HG03378 (cell line): ENCODE measurements around the gene OR51Q1.
A peak's percentile ranks its signal among the peaks of the same experiment; 100 is the strongest.

Experiments
- ATAC-seq: cut with Tn5 transposase; IDR thresholded peaks from one replicate; pipeline ENCODE4 v1.9.1; 2021; ENCODE audit warnings: mild to moderate bottlenecking, moderate library complexity; ENCODE audit not compliant: unreplicated experiment

Gene OR51Q1, protein sequence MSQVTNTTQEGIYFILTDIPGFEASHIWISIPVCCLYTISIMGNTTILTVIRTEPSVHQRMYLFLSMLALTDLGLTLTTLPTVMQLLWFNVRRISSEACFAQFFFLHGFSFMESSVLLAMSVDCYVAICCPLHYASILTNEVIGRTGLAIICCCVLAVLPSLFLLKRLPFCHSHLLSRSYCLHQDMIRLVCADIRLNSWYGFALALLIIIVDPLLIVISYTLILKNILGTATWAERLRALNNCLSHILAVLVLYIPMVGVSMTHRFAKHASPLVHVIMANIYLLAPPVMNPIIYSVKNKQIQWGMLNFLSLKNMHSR

GRCh38 chr11:5421811-5422210 is at the start of gene OR51Q1:
Gene OR51Q1 (plus strand): TSS chr11:5422111. CDS start chr11:5422201, 90 bp downstream.
- no peak for ATAC-seq

- peak; percentile 95 for ATAC-seq
Measured at GRCh38 chr11:5380740-5381342, 41.1 kb upstream of the OR51Q1 start.

DNA sequence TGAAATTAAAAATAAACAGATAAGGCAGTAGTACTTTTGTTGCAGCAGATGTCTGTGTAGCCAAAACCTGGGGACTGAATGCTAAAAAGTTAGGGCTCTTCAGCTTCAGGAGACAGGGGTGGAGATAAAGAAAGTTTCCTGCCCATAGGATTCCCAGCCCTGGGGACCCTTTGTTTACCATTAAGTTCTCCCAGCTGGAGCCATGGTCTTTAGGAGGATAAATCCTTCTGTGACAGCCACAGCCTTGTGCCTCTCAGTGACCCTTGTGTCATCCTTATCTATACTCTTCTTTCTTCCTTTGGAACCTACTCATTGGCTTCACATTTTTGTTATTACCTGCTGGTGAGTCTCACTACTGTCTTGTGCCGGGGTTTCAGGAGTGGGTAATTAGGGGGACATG is 38.3 kb upstream of the OR51Q1 start, which contains the start of gene OR51M1:
TSS of gene OR51M1 (plus strand) at position 237 of the 400 bp plus-strand sequence. CDS start 5,587 bp downstream, outside the sequence.
- no peak for ATAC-seq

DNA sequence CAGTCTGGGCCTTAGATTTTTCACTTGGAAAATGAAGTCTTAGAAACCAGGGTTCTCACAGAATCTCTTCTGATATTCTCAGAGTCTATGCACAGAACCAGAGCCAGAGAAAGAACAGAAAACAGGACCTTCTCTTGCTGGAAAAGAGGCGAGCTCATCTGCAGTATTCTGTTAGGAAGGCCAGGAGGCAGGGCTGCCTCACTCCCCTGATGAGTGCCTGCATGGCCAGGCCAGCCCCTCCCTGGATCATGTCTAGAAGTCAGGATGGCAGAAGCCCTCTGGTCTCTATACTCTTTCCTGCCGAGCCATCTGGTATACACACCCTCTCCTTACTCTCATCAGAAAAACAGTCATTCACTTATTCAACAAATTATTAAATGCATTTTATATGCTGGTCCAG is 37.6 kb upstream of the OR51Q1 start:
- ATAC-seq = no peak

DNA sequence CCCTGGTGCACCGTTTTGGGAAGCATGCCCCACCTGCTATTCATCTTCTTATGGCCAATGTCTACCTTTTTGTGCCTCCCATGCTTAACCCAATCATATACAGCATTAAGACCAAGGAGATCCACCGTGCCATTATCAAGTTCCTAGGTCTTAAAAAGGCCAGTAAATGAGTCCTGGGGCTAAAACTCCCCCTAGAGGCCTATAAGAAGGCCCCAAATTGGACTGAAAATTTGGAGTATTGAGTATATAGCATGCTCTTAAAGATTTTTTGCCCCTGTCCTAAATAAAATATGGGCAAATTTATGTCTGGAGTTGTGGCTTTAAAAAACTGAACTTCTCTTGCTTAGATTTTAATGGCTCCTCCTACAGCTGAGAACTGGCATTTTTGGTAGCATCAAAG is 31.7 kb upstream of the OR51Q1 start:
- ATAC-seq = no peak

DNA sequence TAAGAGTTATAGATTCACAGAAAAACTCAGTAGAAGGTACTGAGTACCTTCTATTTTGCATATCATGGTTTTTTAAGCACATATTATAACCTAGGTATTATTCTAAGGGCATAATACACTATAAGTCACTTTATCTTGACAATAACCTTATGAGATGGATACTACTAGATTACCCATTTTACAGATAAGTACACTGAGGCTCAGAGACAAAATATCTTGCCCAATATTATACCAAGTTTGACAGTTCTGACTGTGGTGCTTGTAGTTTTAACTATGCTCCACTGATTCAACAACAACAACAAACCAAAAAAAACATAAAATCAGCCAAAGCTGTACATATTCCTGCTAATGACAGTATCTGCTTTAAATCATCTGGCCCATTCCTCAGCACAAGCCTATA is 27.8 kb upstream of the OR51Q1 start:
- no peak for ATAC-seq

GRCh38 chr11:5398936-5399335 is 23.0 kb upstream of the OR51Q1 start:
- no peak for ATAC-seq

DNA sequence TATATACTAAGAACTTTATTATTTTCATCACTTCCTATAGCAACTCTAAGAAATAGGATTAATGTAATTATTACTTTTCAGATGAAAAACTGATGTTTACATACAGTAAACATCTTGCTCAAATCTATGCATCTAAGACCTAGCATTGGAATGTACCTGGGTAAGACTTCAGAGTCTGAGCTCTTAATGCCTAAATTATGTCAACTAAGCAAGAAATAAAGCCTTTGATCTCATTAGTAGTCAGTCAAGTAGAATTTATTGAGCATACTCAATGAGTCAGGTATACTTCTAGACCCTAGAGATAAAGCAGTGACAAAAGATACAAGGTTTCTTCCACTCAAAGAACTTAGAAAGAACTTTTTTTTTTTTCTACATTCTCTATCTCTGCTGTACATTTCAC is 16.7 kb upstream of the OR51Q1 start:
- no peak for ATAC-seq

- no peak for ATAC-seq
Measured at GRCh38 chr11:5420993-5421392, 918 bp upstream of the OR51Q1 start.

- no peak for ATAC-seq
Measured at GRCh38 chr11:5423131-5423530, 1.2 kb downstream of the OR51Q1 start.

DNA sequence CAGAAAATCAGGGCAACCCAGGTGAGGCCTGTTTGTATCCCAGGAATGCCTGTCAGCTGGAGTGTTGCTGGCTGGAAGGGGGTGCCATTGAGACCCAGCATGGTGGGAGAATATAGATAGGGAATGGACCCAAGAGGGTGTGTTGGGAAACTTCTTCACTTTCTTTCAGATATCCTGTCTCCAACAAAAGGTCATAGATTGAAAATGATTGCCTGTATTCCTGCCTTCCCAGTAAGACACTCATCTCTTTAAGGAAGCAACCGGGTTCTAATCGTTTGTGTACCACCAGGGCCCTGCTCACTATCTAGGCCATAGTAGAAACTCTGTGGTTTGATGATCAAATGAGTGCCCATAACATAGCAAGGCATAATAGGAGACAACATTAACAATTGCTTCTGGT is 19.5 kb downstream of the OR51Q1 start, which contains the start of gene OR51I1:
TSS of gene OR51I1 (minus strand) at position 101 of the 400 bp plus-strand sequence. CDS start at position 101, 0 bp downstream.
- ATAC-seq = no peak

DNA sequence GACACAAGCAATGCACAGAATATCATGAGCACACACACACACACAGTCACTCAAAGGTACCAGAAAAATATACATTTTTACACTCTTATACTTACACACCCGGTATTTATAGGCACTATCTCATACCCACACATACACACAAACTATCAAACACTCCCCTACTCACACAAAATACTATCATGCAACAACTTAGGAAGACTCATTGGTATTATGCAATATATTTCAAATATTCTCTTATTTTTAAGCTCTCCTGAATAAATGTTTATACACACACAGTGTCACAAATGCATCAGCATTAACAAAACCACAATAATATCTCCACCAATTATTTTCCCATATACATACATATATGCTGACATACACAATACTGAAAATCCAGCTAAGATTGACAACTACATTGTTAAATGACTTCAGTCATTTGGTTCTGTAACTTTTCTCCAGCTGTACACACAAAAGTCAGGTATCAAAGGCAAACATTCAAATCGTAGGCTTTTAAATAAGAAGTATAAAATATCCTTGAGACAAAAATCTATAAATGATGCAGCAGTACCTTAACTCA is 22.0 kb downstream of the OR51Q1 start:
- ATAC-seq = no peak

GRCh38 chr11:5449023-5449422 is 27.1 kb downstream of the OR51Q1 start, which contains the start of gene OR51I2:
Gene OR51I2 (plus strand): TSS chr11:5449323. CDS start chr11:5453489, 4,166 bp downstream.
- no peak for ATAC-seq

DNA sequence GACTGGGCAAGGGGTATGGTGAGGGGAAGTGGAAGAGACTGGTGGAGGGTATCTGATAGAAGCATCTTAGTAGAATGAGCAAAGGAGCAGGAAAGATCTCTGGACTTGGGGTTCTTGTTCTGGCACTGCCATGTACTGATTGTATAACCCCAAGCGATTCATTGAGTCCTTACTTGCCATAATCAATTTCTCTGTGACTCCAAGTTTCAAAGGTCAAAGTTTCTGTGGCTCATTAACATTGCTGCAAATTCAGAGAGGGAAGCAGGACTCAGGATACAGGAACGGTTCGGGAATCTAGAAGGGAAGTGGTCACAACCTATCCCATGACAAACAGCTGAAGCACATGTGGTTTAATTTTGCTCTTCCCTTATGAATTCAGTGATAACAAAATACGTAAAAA is 27.5 kb downstream of the OR51Q1 start:
- no peak for ATAC-seq

DNA sequence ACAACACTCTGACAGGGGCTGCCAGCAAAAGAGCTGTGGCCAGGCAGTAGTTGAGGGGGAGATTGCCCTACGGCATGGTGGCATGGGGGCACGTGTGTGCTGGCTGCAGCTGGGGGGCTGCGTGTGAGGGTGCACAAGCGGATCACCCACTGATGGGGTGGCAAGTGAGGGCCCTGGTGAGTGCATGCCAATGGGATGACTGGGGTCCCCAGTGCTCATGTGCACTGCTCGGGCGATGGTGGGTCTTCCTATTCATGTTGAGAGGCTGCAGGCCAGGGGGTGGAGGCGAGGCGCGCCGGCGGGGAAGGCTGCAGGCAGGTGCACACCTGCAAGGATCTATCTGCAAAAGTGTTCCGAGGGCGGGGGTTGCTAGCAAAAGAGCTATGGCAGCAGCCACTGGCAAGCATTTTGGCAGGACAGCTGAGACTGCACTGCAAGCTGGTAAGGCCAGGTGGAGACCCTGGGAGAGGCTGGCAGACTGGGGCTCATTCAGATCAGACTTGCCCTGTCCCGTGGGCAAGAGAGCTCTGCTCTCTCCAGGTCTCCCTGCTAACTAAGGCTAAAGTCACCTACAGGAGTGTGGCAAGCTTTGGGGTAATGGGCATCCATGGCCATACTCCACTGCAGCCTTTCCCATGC is 39.2 kb downstream of the OR51Q1 start:
- no peak for ATAC-seq

GRCh38 chr11:5467527-5467926 is 45.6 kb downstream of the OR51Q1 start:
- ATAC-seq = no peak
